Suprapubic skin (tissue), 4 donors: ENCODE results near the gene YES1. TPM values are rescaled to one million over a fixed set of nuclear protein-coding genes. Genes with fewer than 3 reads are reported as not detected.

Experiments
- DNase-seq, 2 donors: peaks; one replicate each; pipeline ENCODE4 v3.0.0-alpha.2; 2019; ENCODE audit warnings: low spot score in 2 of 2
- H3K27ac ChIP-seq: fragments of 200-600 bp; sonication (generic); one replicate; pipeline ENCODE4 v1.5.1; 2019
- H3K27me3 ChIP-seq: fragments of 200-600 bp; sonication (generic); one replicate; pipeline ENCODE4 v1.5.1; 2019
- H3K36me3 ChIP-seq: fragments of 200-600 bp; sonication (generic); one replicate; pipeline ENCODE4 v1.5.1; 2019
- H3K4me1 ChIP-seq: fragments of 200-600 bp; sonication (generic); one replicate; pipeline ENCODE4 v1.5.1; 2019
- H3K4me3 ChIP-seq: fragments of 200-600 bp; sonication (generic); one replicate; pipeline ENCODE4 v1.5.1; 2019; ENCODE audit warnings: mild to moderate bottlenecking
- H3K9me3 ChIP-seq: fragments of 200-600 bp; sonication (generic); one replicate; pipeline ENCODE4 v1.5.1; 2019
- EP300 ChIP-seq: sonication (generic); formaldehyde crosslinking; IDR thresholded peaks from one replicate; pipeline ENCODE4 v1.6.1; 2017; ENCODE audit warnings: antibody characterized with exemption
- POLR2A ChIP-seq, 2 donors: fragments of 450-650 bp; IDR thresholded peaks; one replicate each; pipeline ENCODE4 v1.6.1; 2017; ENCODE audit warnings: antibody characterized with exemption in 2 of 2, mild to moderate bottlenecking in 2 of 2, moderate library complexity in 2 of 2
- POLR2AphosphoS5 ChIP-seq, 3 donors: sonication (generic); formaldehyde crosslinking; IDR thresholded peaks; one replicate each; pipeline ENCODE4 v1.6.1; 2017; ENCODE audit warnings: antibody characterized with exemption in 3 of 3
- WGBS: methylation state at CpG from one replicate; pipeline ENCODE4 v1.1.5; 2018; 5-methylcytosine and 5-hydroxymethylcytosine counted together
- total RNA-seq, 4 donors: library from RNA; depleted of rRNA; stranded (reverse); fragments of >200 nt; gene quantifications; one replicate each; pipeline ENCODE4 v1.1.0, GENCODE V29; 2016
- TF ChIP-seq, protein P1 (sequence below), 2 donors: fragments of 200-600 bp in 1 of 2; fragments of 450-650 bp in 1 of 2; sonication (generic) in 1 of 2; IDR thresholded peaks; one replicate each; pipeline ENCODE4 v1.5.1; 2016 to 2019; ENCODE audit warnings: antibody characterized with exemption in 2 of 2, mild to moderate bottlenecking in 1 of 2, moderate library complexity in 1 of 2

Gene YES1
- total RNA-seq, 4 donors from 2014 or later = 98.6 to 102 (median 100) TPM

GRCh38 chr18:830315-830901, 18.4 kb upstream of the YES1 start:
- Histone ChIP-seq H3K4me1 (peaks cover 4% of the 10 kb centered on the region), H3K9me3 (no peaks in the 10 kb centered on the region), H3K36me3 (no peaks in the 10 kb centered on the region), H3K27me3 (no peaks in the 10 kb centered on the region), H3K4me3 (no peak overlapping the region), H3K27ac (no peak overlapping the region)
- DNase-seq = no peak
- 34% methylated on average over 5 of the region's 5 CpGs for WGBS
- no peak for TF ChIP-seq EP300
- no peak for TF ChIP-seq POLR2A (IDR thresholded peaks at IDR 0.05)
- no peak for TF ChIP-seq POLR2AphosphoS5 (IDR thresholded peaks at IDR 0.05)
- TF ChIP-seq, protein P1, sequence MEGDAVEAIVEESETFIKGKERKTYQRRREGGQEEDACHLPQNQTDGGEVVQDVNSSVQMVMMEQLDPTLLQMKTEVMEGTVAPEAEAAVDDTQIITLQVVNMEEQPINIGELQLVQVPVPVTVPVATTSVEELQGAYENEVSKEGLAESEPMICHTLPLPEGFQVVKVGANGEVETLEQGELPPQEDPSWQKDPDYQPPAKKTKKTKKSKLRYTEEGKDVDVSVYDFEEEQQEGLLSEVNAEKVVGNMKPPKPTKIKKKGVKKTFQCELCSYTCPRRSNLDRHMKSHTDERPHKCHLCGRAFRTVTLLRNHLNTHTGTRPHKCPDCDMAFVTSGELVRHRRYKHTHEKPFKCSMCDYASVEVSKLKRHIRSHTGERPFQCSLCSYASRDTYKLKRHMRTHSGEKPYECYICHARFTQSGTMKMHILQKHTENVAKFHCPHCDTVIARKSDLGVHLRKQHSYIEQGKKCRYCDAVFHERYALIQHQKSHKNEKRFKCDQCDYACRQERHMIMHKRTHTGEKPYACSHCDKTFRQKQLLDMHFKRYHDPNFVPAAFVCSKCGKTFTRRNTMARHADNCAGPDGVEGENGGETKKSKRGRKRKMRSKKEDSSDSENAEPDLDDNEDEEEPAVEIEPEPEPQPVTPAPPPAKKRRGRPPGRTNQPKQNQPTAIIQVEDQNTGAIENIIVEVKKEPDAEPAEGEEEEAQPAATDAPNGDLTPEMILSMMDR (IDR thresholded peaks at IDR 0.05) = no peak

GRCh38 chr18:829432-829831, 17.4 kb upstream of the YES1 start:
- WGBS = 78% methylated on average over 6 of the region's 6 CpGs
- no peaks in the 10 kb centered on the region for H3K36me3 ChIP-seq
- H3K4me1 ChIP-seq = peaks cover 4% of the 10 kb centered on the region
- DNase-seq = no peak
- H3K27me3 ChIP-seq = no peaks in the 10 kb centered on the region
- TF ChIP-seq POLR2A (IDR thresholded peaks at IDR 0.05) = no peak
- TF ChIP-seq POLR2AphosphoS5 (IDR thresholded peaks at IDR 0.05) = no peak
- TF ChIP-seq, protein P1 (IDR thresholded peaks at IDR 0.05) = no peak
- TF ChIP-seq EP300 = no peak
- no peak overlapping the region for H3K4me3 ChIP-seq
- H3K9me3 ChIP-seq = no peaks in the 10 kb centered on the region
- H3K27ac ChIP-seq = no peak overlapping the region

DNA sequence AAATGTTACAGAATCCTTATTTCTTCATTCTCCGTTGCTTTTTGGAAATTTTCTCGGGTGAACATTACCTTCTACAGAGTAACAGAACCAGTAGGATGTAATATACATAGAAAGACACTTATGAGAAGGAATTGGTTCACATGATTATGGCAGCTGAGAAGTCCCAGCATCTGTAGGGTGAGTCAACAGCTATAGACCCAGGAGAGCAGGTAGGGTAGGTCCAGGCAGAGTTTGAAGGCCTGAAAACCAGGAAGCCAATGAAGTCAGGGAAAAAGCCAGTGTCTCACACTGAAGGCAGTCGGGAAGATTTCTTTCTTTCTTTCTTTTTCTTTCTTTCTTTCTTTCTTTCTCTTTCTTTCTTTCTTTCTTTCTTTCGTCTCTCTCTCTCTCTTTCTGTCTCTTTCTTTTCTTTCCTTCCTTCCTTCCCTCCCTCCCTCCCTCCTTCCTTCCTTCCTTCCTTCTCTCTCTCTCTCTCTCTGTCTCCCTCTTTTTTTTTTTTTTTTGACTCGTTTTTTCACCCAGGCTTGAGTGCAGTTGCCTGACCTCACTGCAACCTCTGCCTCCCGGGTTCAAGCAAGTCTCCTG, 15.1 kb upstream of the YES1 start:
- Histone ChIP-seq H3K4me1 (peaks cover 4% of the 10 kb centered on the region), H3K4me3 (no peak overlapping the region), H3K36me3 (no peaks in the 10 kb centered on the region), H3K9me3 (no peaks in the 10 kb centered on the region), H3K27ac (no peak overlapping the region), H3K27me3 (no peaks in the 10 kb centered on the region)
- DNase-seq = no peak
- TF ChIP-seq EP300 = no peak
- no peak for TF ChIP-seq POLR2AphosphoS5 (IDR thresholded peaks at IDR 0.05)
- TF ChIP-seq POLR2A (IDR thresholded peaks at IDR 0.05) = no peak
- TF ChIP-seq, protein P1 (IDR thresholded peaks at IDR 0.05) = no peak
- WGBS = 80% methylated on average over 6 of the region's 6 CpGs

DNA sequence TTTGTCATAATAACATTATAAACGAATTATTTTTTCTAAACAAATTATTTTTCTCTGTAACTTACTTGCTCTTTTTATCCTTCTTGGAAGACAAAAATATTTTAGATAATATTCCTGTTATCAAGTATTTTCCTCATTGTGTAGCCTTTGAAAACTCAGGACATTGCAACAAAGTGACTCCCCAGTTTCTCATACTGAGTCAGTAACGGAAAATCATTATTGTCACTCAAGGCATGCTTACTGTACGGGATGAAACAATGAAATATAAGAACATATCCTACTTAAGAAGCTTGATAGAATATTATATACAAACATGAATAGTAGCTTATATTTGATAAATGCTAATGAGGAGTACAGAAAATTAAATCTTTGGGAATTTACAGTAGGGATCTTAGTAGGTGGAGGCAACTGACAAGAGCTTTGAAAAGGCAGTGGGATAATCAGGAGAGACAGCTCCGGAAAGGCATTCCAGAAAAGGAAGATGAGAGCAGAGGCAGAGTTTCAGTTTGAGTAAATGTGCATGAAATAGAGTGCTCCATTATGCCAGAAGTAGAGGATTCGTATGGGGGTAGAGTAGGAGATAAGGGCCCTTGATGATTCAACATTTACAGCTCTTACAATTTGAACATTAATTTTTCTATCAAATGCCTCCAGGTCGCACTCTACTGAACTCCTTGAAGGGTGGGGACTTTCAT, 14.0 kb upstream of the YES1 start:
- 89% methylated on average over 6 of the region's 6 CpGs for WGBS
- TF ChIP-seq EP300 (no peak), POLR2A (IDR thresholded peaks at IDR 0.05) (no peak), POLR2AphosphoS5 (IDR thresholded peaks at IDR 0.05) (no peak)
- TF ChIP-seq, protein P1 (IDR thresholded peaks at IDR 0.05) = no peak
- peaks cover 2% of the 10 kb centered on the region for H3K4me1 ChIP-seq

DNA sequence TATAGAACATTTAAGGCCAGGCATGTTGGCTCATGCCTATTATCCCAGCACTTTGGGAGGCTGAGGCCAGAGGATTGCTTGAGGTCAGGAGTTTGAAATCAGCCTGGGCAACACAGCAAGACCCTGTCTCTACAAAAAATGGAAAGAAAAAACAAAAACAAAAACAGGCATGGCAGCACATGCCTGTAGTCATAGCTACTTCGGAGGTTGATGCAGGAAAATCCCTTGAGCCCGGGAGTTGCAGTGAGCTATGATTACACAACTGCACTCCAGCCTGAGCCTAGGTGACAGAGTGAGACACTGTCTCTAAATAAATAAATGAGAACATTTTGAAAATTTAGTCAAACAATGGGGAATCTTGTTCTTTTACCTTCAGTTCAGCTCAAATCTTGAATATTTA, 12.1 kb upstream of the YES1 start:
- Histone ChIP-seq H3K27me3 (no peaks in the 10 kb centered on the region), H3K27ac (no peak overlapping the region), H3K4me1 (no peaks in the 10 kb centered on the region), H3K4me3 (no peak overlapping the region), H3K9me3 (no peaks in the 10 kb centered on the region), H3K36me3 (no peaks in the 10 kb centered on the region)
- whole genome bisulfite sequencing = 53% methylated on average over 2 of the region's 2 CpGs
- no peak for DNase-seq
- TF ChIP-seq POLR2A (IDR thresholded peaks at IDR 0.05) = no peak
- no peak for TF ChIP-seq EP300
- no peak for TF ChIP-seq POLR2AphosphoS5 (IDR thresholded peaks at IDR 0.05)
- TF ChIP-seq, protein P1 (IDR thresholded peaks at IDR 0.05) = no peak

More for the DNA sequence above, 14.0 kb upstream of the YES1 start:
- H3K36me3 ChIP-seq = no peaks in the 10 kb centered on the region
- no peaks in the 10 kb centered on the region for H3K27me3 ChIP-seq
- H3K4me3 ChIP-seq = no peak overlapping the region
- no peaks in the 10 kb centered on the region for H3K9me3 ChIP-seq
- no peak overlapping the region for H3K27ac ChIP-seq
- no peak for DNase-seq
